Measurements from ENCODE around the gene MTRR.

The MTRR gene

DNA sequence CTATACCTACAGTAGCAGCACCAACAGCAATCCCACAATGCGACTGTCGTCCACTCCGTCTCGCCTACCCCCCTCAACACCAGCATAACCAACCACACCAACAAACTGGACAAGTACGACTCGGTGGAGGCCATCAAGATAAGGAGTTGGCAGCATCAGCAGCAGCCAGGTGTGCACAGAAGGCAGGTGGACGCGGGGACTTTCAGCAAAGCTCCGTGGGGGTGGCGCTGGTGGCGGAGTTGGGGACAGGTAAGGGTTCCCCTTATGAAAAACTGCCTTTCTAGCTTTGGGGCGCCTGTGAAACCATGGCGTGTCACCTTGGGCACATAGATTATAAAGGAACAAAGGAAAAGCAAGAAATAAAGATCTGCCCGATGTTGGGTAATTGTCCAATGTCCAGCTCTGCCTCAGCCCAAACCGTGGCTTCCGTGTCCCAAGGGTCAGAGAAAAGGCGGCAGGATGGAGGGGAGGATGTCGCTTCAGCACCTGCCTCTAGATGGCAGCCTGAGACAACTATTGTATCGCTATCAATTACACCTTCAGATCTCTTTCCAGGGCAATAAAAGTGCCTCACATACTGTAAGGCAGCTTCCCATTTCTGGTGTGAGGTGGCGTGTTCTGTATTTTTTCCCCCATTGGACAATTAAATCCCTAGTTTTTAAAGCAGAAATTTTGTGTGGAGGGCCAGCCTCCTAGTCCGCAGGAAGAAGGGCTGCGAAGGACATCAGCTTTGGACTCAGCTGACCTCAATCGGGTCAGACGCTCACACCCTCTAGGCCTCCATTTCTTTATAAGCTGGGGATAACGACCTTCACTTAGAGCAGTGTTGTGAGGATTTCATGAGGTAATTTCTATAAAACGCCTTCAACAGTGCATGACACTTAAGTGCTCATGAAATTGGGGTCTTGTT lies 58.8 kb downstream of the MTRR start:
- Mint-ChIP-seq H3K9me3 (no peaks in the 10 kb centered on the region), H3K36me3 (ENCODE audit: low read depth) (no peaks in the 10 kb centered on the region), H3K4me1 (no peaks in the 10 kb centered on the region), H3K4me3 (no peak overlapping the region), H3K27ac (no peak overlapping the region), H3K27me3 (peaks cover 8% of the 10 kb centered on the region)
- peak; percentile 61 for ATAC-seq
- peak; percentile 45 for DNase-seq

DNA sequence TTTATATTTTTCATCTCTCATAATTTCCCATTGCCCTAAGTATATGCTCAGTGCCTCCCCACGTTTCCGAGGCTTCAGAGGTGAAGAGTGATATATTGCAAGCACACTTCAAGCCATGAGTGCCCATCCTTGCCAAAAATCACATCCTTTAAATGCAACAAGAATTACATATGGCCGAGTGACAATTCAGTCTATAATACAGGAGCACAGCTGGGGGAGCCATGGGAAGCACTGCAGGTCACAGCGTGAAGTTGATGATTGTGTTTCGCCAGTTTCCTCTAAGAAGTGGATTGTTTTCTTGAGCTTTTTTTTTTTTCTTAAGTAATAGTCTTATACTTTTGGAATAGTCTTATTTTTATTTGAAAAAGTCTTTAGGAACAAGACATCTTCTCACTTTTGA lies 61.1 kb downstream of the MTRR start:
- no peak for ATAC-seq
- no peak overlapping the region for H3K27ac Mint-ChIP-seq
- no peak overlapping the region for H3K4me3 Mint-ChIP-seq
- H3K36me3 Mint-ChIP-seq (ENCODE audit: low read depth), result no peaks in the 10 kb centered on the region
- DNase-seq, result no peak
- peaks cover 9% of the 10 kb centered on the region for H3K27me3 Mint-ChIP-seq
- no peaks in the 10 kb centered on the region for H3K9me3 Mint-ChIP-seq
- H3K4me1 Mint-ChIP-seq, result no peaks in the 10 kb centered on the region

DNA sequence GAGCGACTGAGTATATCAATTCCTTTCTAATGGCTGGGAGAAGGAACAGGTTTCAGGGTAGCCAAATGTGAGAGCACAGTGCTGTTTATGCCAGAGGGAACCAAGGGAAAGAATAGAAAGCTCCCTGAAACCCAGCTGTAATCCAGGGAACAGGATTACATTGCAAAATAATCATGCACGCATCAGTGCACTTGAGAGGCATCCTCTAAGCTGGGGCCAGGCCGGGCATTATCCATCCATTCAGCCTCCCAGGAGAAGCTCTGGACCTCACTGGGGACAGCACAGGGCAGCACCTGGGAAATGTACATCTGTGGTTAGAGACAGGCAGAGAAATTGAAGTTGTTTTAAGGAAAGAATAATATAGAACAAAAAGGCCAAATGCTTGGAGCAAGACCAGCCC lies 72.7 kb downstream of the MTRR start:
- no peaks in the 10 kb centered on the region for H3K4me1 Mint-ChIP-seq
- H3K9me3 Mint-ChIP-seq, result peaks cover 3% of the 10 kb centered on the region
- H3K27me3 Mint-ChIP-seq, result peaks cover 7% of the 10 kb centered on the region
- DNase-seq (no peak), ATAC-seq (no peak)
- no peaks in the 10 kb centered on the region for H3K36me3 Mint-ChIP-seq (ENCODE audit: low read depth)
- no peak overlapping the region for H3K4me3 Mint-ChIP-seq
- H3K27ac Mint-ChIP-seq, result no peak overlapping the region

DNA sequence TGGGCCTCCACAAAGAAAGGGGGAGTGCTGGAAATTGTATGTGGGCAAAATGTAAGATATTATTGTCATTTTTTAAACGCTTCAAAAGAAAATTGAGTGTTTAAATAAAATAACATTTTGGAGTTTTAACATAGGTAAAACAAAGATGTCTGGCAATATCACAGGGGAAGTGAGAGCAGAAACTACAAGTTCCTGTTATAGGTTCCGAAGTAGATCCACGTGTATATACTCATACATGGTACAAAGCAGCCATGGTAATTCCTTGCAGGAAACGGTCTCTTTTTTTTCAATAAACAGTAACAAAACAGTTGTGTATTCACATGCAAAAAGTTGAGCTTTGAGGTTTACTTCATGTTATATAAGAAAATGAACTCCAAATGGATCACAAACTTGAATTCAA lies 78.4 kb downstream of the MTRR start:
- no peak overlapping the region for H3K4me3 Mint-ChIP-seq
- peaks cover 9% of the 10 kb centered on the region for H3K27me3 Mint-ChIP-seq
- no peaks in the 10 kb centered on the region for H3K4me1 Mint-ChIP-seq
- ATAC-seq (no peak), DNase-seq (no peak)
- no peak overlapping the region for H3K27ac Mint-ChIP-seq
- H3K36me3 Mint-ChIP-seq (ENCODE audit: low read depth), result no peaks in the 10 kb centered on the region
- H3K9me3 Mint-ChIP-seq, result peaks cover 7% of the 10 kb centered on the region
